GM23248 (cell line): ENCODE results near the gene CPLX1.

ENCODE experiments used
- EZH2 ChIP-seq: fragments of 200-600 bp; sonication (generic); IDR thresholded peaks from 2 replicates; pipeline ENCODE4 v1.6.1; 2018; ENCODE audit warnings: antibody characterized with exemption, mild to moderate bottlenecking; ENCODE audit not compliant: insufficient read depth, poor library complexity, severe bottlenecking
- EZH2phosphoT487 ChIP-seq: fragments of 200-600 bp; sonication (generic); IDR thresholded peaks from 2 replicates; pipeline ENCODE4 v1.6.1; 2018; ENCODE audit warnings: antibody characterized with exemption, moderate library complexity, mild to moderate bottlenecking, low read depth; ENCODE audit not compliant: insufficient read depth

- TF ChIP-seq EZH2phosphoT487 (no peak), EZH2 (no peak)
Measured at GRCh38 chr4:784401-785331, 41.3 kb downstream of the CPLX1 start.
